Mesenchymal stem cell (in vitro differentiated cells and primary cell): ENCODE results near the gene ARG2.

Experiments used
- DNase-seq: peaks from one replicate; pipeline ENCODE4 v3.0.0-alpha.2; 2013
- H2AFZ ChIP-seq: one replicate; pipeline ENCODE4 v1.6.1; 2013; ENCODE audit warnings: low read depth, mild to moderate bottlenecking, control low read depth, inconsistent platforms, low read length, moderate library complexity
- H2AK5ac ChIP-seq: 2 replicates; pipeline ENCODE4 v1.6.1; 2013; ENCODE audit warnings: low read length, moderate library complexity, mild to moderate bottlenecking, inconsistent platforms; ENCODE audit not compliant: severe bottlenecking
- H2BK120ac ChIP-seq: one replicate; pipeline ENCODE4 v1.6.1; 2013; ENCODE audit warnings: low read depth, mild to moderate bottlenecking, inconsistent platforms, low read length, moderate library complexity
- H2BK12ac ChIP-seq, 2 experiments: one replicate each; pipeline ENCODE4 v1.6.1; 2013; ENCODE audit warnings: inconsistent platforms in 2 of 2, low read length in 2 of 2, mild to moderate bottlenecking in 2 of 2, moderate library complexity in 2 of 2, control low read depth in 1 of 2
- H2BK15ac ChIP-seq: one replicate; pipeline ENCODE4 v1.6.1; 2013; ENCODE audit warnings: mild to moderate bottlenecking, low read depth, inconsistent platforms; ENCODE audit not compliant: poor library complexity, severe bottlenecking
- H2BK5ac ChIP-seq: 2 replicates; pipeline ENCODE4 v1.6.1; 2013; ENCODE audit warnings: low read depth, mild to moderate bottlenecking, low read length, control low read depth, inconsistent platforms; ENCODE audit not compliant: poor library complexity, severe bottlenecking
- H3K14ac ChIP-seq, 2 experiments: one replicate each; pipeline ENCODE4 v1.6.1; 2013; ENCODE audit warnings: inconsistent platforms in 2 of 2, low read length in 2 of 2, control low read depth in 1 of 2, mild to moderate bottlenecking in 1 of 2, moderate library complexity in 1 of 2
- H3K18ac ChIP-seq, 2 experiments: one replicate each; pipeline ENCODE4 v1.6.1; 2013; ENCODE audit warnings: inconsistent platforms in 2 of 2, low read length in 2 of 2, control low read depth in 1 of 2, low read depth in 1 of 2, mild to moderate bottlenecking in 1 of 2
- H3K23ac ChIP-seq, 2 experiments: one replicate each; pipeline ENCODE4 v1.6.1; 2013; ENCODE audit warnings: inconsistent platforms in 2 of 2, low read length in 2 of 2, mild to moderate bottlenecking in 2 of 2, moderate library complexity in 2 of 2, control low read depth in 1 of 2
- H3K27ac ChIP-seq: 2 replicates; pipeline ENCODE4 v1.5.1; 2013; ENCODE audit warnings: mild to moderate bottlenecking, moderate library complexity, low read length, control low read depth, inconsistent platforms; ENCODE audit not compliant: poor library complexity, severe bottlenecking
- H3K27me3 ChIP-seq, 2 experiments: 2 replicates each; pipeline versions ENCODE4 v1.6.1 to v1.7.0; 2013; ENCODE audit warnings: low read length in 2 of 2, mild to moderate bottlenecking in 2 of 2, moderate library complexity in 2 of 2, control low read depth in 1 of 2, inconsistent platforms in 1 of 2; ENCODE audit not compliant: control insufficient read depth in 1 of 2, insufficient read depth in 1 of 2
- H3K36me3 ChIP-seq, 2 experiments: 2 replicates each; pipeline versions ENCODE4 v1.6.1 to v1.7.0; 2013; ENCODE audit warnings: low read length in 2 of 2, control low read depth in 1 of 2, inconsistent platforms in 1 of 2, low read depth in 1 of 2, mild to moderate bottlenecking in 1 of 2; ENCODE audit not compliant: insufficient read depth in 2 of 2, control insufficient read depth in 1 of 2
- H3K4ac ChIP-seq, 2 experiments: one replicate each; pipeline ENCODE4 v1.6.1; 2013; ENCODE audit warnings: inconsistent platforms in 2 of 2, low read length in 2 of 2, mild to moderate bottlenecking in 2 of 2, moderate library complexity in 2 of 2, control low read depth in 1 of 2, low read depth in 1 of 2
- H3K4me1 ChIP-seq: 2 replicates; pipeline ENCODE4 v1.6.1; 2013; ENCODE audit warnings: low read depth, low read length, control low read depth; ENCODE audit not compliant: control insufficient read depth, insufficient read depth
- H3K4me2 ChIP-seq: 2 replicates; pipeline ENCODE4 v1.6.1; 2013; ENCODE audit warnings: low read length, mild to moderate bottlenecking, inconsistent platforms; ENCODE audit not compliant: poor library complexity, severe bottlenecking
- H3K4me3 ChIP-seq, 2 experiments: 2 replicates each; pipeline versions ENCODE4 v1.5.1 to v1.7.0; 2013; ENCODE audit warnings: low read length in 2 of 2, mild to moderate bottlenecking in 2 of 2, control low read depth in 1 of 2, low read depth in 1 of 2; ENCODE audit not compliant: insufficient read depth in 1 of 2
- H3K79me1 ChIP-seq: replicated peaks from 2 replicates; pipeline ENCODE4 v1.6.1; 2013; ENCODE audit warnings: mild to moderate bottlenecking, control low read depth, low read length, inconsistent platforms; ENCODE audit not compliant: poor library complexity, severe bottlenecking
- H3K9ac ChIP-seq: 2 replicates; pipeline ENCODE4 v1.7.0; 2013; ENCODE audit warnings: mild to moderate bottlenecking, low read length, moderate library complexity
- H3K9me3 ChIP-seq: 2 replicates; pipeline ENCODE4 v1.7.0; 2013; ENCODE audit warnings: mild to moderate bottlenecking, low read length; ENCODE audit not compliant: control insufficient read depth
- H4K8ac ChIP-seq: one replicate; pipeline ENCODE4 v1.6.1; 2013; ENCODE audit warnings: inconsistent platforms, mild to moderate bottlenecking, low read length, moderate library complexity
- H4K91ac ChIP-seq: one replicate; pipeline ENCODE4 v1.6.1; 2013; ENCODE audit warnings: mild to moderate bottlenecking, low read length, inconsistent platforms
- WGBS: methylation state at CpG from one replicate; pipeline ENCODE4 v1.1.7; 2013; ENCODE audit warnings: mixed read lengths; 5-methylcytosine and 5-hydroxymethylcytosine counted together

ARG2 gene

GRCh38 chr14:67638642-67639041, 18.9 kb downstream of the ARG2 start:
- H2BK12ac ChIP-seq, result no peak overlapping the region
- no peak overlapping the region for H3K27ac ChIP-seq
- no peak overlapping the region for H2BK120ac ChIP-seq
- no peaks in the 10 kb centered on the region for H3K9me3 ChIP-seq
- H3K4me2 ChIP-seq, result no peak overlapping the region
- H3K18ac ChIP-seq, result no peak overlapping the region
- no peak overlapping the region for H3K23ac ChIP-seq
- no peak overlapping the region for H3K9ac ChIP-seq
- H3K36me3 ChIP-seq, result no peaks in the 10 kb centered on the region
- H2AK5ac ChIP-seq, result no peak overlapping the region
- H3K4ac ChIP-seq, result no peak overlapping the region
- no peak overlapping the region for H3K14ac ChIP-seq
- no peak overlapping the region for H4K91ac ChIP-seq
- H2BK15ac ChIP-seq, result no peak overlapping the region
- no peak overlapping the region for H4K8ac ChIP-seq
- H3K4me1 ChIP-seq, result no peaks in the 10 kb centered on the region
- peaks cover 2% of the 10 kb centered on the region for H3K79me1 ChIP-seq
- no peaks in the 10 kb centered on the region for H3K27me3 ChIP-seq
- H2AFZ ChIP-seq, result no peak overlapping the region
- no peak for DNase-seq
- no peak overlapping the region for H2BK5ac ChIP-seq
- 96% methylated on average over 3 of the region's 3 CpGs for WGBS
- no peak overlapping the region for H3K4me3 ChIP-seq

- Histone ChIP-seq H3K9me3 (no peaks in the 10 kb centered on the region), H3K18ac (no peak overlapping the region), H2AFZ (no peak overlapping the region), H3K4me1 (no peaks in the 10 kb centered on the region), H3K4me3 (no peak overlapping the region), H4K8ac (no peak overlapping the region), H3K27ac (no peak overlapping the region), H3K23ac (no peak overlapping the region), H2BK12ac (no peak overlapping the region), H3K79me1 (peaks cover 2% of the 10 kb centered on the region), H3K27me3 (no peaks in the 10 kb centered on the region), H3K4ac (no peak overlapping the region), H2AK5ac (no peak overlapping the region), H3K4me2 (no peak overlapping the region), H3K14ac (no peak overlapping the region), H2BK120ac (no peak overlapping the region), H4K91ac (no peak overlapping the region), H3K9ac (no peak overlapping the region), H3K36me3 (peaks cover 5 to 13% of the 10 kb centered on the region in 2 experiments), H2BK15ac (no peak overlapping the region), H2BK5ac (no peak overlapping the region)
- DNase-seq, result no peak
- no CpG with 5 or more reads among the region's 1 CpG for WGBS
Observed at GRCh38 chr14:67641480-67641879, 21.8 kb downstream of the ARG2 start.

GRCh38 chr14:67641902-67642749, 22.4 kb downstream of the ARG2 start:
- Histone ChIP-seq H3K4me2 (no peak overlapping the region), H2BK5ac (no peak overlapping the region), H3K23ac (no peak overlapping the region), H2BK120ac (no peak overlapping the region), H4K8ac (no peak overlapping the region), H3K14ac (no peak overlapping the region), H3K27me3 (no peaks in the 10 kb centered on the region), H2BK15ac (no peak overlapping the region), H3K4me1 (no peaks in the 10 kb centered on the region), H3K79me1 (peaks cover 2% of the 10 kb centered on the region), H2BK12ac (no peak overlapping the region), H2AK5ac (no peak overlapping the region), H4K91ac (no peak overlapping the region), H3K27ac (no peak overlapping the region), H2AFZ (no peak overlapping the region), H3K18ac (no peak overlapping the region), H3K9ac (no peak overlapping the region), H3K4ac (no peak overlapping the region), H3K9me3 (no peaks in the 10 kb centered on the region), H3K36me3 (peaks cover 5 to 20% of the 10 kb centered on the region in 2 experiments), H3K4me3 (no peak overlapping the region)
- DNase-seq, result no peak
- WGBS, result 100% methylated on average over 2 of the region's 5 CpGs

GRCh38 chr14:67643713-67644112, 24.0 kb downstream of the ARG2 start:
- Histone ChIP-seq H3K23ac (no peak overlapping the region), H2BK12ac (no peak overlapping the region), H3K4me2 (no peak overlapping the region), H2AK5ac (no peak overlapping the region), H3K4ac (no peak overlapping the region), H2BK15ac (no peak overlapping the region), H4K91ac (no peak overlapping the region), H3K9ac (no peak overlapping the region), H3K9me3 (no peaks in the 10 kb centered on the region), H3K4me3 (no peak overlapping the region), H3K18ac (no peak overlapping the region), H3K79me1 (no peaks in the 10 kb centered on the region), H2AFZ (no peak overlapping the region), H2BK120ac (no peak overlapping the region), H3K4me1 (no peaks in the 10 kb centered on the region), H3K36me3 (peaks cover 5 to 36% of the 10 kb centered on the region in 2 experiments), H3K27me3 (no peaks in the 10 kb centered on the region), H2BK5ac (no peak overlapping the region), H3K27ac (no peak overlapping the region), H4K8ac (no peak overlapping the region), H3K14ac (no peak overlapping the region)
- no peak for DNase-seq
- 40% methylated on average over 1 of the region's 1 CpG for WGBS
